Fibroblast of villous mesenchyme (primary cell): Measurements from ENCODE around the gene DNAJC4. TPM values are rescaled to one million over a fixed set of nuclear protein-coding genes. Genes with fewer than 3 reads are reported as not detected.
A peak's percentile ranks its signal among the peaks of the same experiment; 100 is the strongest.

Experiments used
- DNase-seq: peaks from one replicate; pipeline ENCODE4 v3.0.0-alpha.2; 2010; ENCODE audit warnings: low read depth
- H3K4me3 ChIP-seq: 2 replicates; pipeline ENCODE4 v1.5.1; 2011; ENCODE audit warnings: low read depth, mild to moderate bottlenecking, low read length
- total RNA-seq: library from RNA; depleted of rRNA; stranded (reverse); fragments of >200 nt; gene quantifications from 2 replicates; pipeline ENCODE4 v1.2.3, GENCODE V29; 2012
- TF ChIP-seq, protein P1 (sequence below): IDR thresholded peaks from 2 replicates; pipeline ENCODE4 v1.5.1; 2012; ENCODE audit warnings: low read depth, mild to moderate bottlenecking, low read length; ENCODE audit not compliant: insufficient read depth

The DNAJC4 gene
- total RNA-seq, 1 donor, result 6.5 TPM

DNA sequence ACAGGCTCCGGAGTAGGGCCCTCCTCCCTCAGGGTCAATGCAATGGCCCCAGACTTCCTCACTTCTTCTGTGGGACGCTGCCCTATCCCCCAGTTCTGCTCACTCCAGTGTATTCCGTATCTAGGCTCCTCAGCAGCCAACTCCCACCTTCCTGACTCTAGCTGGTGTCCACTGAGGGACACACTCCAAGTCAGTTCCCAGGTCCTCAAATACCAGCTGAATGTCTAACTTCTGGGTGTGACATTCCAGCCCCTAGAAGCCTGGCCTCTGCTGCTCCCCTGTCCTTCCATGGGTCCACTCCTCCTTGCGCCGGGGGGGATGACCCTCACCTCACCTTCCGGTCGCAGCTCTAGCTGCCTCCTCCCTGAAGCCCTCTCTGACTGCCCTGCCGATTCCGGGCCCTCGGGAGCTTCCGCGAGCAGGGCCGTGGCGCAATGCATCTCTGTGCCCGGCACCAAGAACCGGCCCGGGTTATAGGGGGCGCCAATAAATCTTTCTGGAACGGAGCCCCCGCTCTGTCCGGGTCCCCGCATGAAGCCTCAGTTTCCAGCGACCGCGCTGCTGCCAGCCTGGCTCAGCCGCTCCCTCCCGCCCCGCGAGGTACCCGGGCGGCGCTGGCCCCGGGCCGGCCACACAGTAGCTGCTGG, 38.7 kb downstream of the DNAJC4 start:
- peak overlapping the region; percentile 76 for H3K4me3 ChIP-seq
- TF ChIP-seq, protein P1, sequence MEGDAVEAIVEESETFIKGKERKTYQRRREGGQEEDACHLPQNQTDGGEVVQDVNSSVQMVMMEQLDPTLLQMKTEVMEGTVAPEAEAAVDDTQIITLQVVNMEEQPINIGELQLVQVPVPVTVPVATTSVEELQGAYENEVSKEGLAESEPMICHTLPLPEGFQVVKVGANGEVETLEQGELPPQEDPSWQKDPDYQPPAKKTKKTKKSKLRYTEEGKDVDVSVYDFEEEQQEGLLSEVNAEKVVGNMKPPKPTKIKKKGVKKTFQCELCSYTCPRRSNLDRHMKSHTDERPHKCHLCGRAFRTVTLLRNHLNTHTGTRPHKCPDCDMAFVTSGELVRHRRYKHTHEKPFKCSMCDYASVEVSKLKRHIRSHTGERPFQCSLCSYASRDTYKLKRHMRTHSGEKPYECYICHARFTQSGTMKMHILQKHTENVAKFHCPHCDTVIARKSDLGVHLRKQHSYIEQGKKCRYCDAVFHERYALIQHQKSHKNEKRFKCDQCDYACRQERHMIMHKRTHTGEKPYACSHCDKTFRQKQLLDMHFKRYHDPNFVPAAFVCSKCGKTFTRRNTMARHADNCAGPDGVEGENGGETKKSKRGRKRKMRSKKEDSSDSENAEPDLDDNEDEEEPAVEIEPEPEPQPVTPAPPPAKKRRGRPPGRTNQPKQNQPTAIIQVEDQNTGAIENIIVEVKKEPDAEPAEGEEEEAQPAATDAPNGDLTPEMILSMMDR, result no peak
- peak; percentile 53 for DNase-seq

DNA sequence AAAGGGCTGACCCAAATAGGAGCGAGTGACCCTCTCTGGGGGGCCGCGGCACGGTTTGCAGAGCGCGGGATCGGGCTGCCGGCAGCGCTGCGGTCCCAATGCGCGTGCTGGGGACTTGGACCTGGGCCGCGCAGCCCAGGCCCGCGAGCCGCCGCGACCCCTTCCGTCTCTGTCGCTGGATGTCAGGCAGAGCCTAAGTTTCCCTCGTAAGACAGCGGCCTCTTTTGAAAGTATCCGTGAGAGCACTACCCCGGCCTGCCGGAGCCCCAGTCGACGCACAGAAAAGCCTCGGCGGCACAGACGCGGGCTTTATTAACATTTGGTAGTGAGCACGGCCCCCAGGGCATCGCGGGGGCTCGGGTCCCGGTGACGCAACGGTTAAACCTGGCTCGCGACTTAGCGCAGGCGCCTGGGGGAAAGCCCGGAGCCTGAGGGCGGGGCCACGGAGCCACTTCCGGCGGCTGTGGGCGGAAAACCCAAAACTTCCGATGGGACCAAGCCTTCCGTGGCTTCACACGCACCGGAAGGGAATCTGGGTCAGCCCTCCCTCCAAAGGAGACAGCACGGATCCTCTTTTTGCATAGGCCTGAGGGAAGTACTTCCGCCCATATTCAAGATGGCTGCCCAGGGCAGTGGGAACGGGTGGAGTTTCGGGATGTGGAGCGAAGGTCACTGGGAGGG, 39.3 kb downstream of the DNAJC4 start:
- TF ChIP-seq, protein P1, result no peak

DNA sequence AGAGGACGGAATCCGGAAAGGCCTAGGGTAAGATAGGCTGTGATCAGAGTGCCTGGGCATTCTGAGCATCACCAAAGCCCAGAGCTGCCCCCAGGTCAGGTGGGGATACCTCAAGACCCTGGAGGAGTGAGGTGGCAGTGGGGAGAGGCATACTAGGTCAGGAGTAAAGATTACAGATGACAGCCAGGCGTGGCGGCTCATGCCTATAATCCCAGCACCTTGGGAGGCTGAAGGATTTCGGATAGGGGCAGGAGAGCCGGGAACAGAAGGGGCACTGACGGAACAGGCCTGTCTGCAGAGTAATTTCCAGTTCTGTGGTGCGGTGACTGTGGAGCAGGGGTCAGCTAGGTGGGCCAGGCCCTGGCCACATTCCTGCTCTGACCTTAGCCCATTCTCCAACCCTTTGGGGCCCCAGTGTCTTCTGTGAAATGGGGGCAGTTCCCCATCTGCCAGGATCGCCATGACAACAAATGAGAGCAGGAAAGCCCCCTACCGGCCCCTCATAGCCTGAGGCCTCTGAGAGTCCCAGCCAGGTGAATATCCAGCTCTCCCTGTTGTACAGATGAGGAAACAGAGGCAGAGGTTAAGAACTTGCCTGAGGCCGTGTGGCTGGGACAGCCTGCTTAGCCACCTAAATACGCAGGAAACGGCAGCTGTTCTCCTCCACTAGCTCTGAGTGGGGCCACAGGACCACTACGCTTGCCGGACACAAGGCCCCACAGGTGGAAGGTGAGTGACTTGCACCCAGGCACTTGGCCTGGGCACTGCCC, 44.9 kb downstream of the DNAJC4 start:
- H3K4me3 ChIP-seq, result no peak overlapping the region
- no peak for DNase-seq
- TF ChIP-seq, protein P1, result no peak

More for the DNA sequence above, 39.3 kb downstream of the DNAJC4 start:
- H3K4me3 ChIP-seq, result peak overlapping the region; percentile 76
- DNase-seq, result peak; percentile 100

DNA sequence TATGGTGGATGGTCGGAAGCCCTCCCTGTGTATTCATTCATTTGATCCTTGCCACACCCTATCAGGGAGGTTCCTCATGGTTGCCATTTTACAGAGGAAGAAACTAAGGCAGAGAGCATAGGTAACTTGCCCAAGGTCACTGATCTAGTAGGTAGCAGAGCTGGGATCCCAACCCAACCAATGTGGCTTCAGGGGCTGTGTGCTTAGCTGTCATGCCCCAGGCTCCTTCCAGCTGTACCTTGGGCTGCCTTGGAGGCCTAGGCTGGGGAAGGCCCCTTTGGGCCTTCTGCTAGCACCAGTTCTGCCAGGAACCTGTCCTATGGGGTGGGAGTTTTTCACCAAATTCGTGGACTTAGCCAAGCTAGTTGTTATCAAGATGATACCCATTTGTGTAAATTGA, 45.5 kb downstream of the DNAJC4 start:
- DNase-seq, result no peak
- H3K4me3 ChIP-seq, result no peak overlapping the region
- TF ChIP-seq, protein P1, result no peak

DNA sequence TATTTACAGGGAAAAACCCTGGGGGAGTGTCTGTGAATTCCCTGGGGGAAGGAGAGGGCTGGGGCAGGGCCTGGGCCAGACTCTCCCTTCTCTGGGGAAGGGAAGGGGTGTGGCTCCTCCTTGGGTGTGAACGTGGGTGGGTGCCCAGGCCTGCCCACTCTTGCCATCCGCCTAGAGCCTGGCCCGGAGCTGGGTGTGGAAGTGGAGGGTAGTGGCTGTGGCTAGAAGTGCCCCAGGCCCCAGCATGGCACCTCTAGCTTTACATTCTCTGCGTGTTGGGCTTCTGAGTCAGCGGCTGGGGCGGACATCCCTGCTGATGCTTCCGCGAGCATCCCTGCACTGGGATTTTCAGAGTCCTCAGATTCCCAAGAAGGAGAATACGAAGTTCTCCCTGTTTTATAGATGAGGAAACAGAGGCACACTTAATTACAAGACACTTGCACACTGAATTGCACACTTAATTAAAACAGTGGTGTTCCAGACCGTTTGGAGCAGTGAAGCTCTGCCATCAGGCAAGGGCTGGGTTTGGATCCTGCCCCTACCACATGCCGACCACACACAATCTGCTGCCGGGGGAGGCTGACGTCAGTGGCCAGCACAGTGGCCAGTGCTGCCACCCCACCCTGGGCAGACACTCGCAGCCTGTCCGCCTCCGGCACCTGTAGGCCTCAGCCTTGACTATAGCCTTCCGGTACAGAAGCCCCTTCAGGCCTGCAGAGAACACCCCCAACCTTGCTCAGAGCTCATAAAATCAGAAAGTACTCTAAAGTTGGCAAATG, 46.5 kb downstream of the DNAJC4 start:
- H3K4me3 ChIP-seq, result no peak overlapping the region
- no peak for DNase-seq
- TF ChIP-seq, protein P1, result no peak

DNA sequence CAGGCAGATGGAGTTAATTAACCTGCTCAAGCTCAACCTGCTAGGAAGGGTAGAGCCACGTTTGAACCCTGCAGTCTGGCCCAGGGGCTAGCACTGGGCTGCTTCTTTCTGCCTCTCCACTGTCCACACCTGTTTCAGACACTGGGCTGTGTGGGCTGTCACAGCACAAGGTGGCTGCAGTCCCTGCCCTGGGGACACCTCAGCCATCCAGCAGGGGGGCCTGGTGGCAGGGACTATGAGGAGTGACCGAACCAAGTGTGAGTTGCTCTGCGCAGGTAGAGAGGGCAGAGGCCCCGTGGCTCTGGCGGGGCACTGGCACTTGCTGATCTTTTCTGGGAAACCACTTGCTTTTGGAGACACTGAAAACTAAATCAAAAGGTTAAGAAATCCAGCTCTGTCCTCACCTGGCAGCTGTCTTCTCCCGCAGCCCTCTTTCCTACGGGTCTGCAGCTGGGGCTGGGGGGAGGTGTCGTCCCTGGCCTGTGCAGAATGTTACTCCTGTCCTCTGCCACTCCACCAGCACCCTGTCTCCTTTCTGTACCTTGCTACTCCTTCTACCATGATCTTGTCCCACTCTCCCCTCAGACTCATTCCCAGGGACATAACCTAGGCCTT, 48.3 kb downstream of the DNAJC4 start:
- DNase-seq, result no peak
- H3K4me3 ChIP-seq, result no peak overlapping the region
- TF ChIP-seq, protein P1, result no peak
